ENCODE measurements around the gene CSGALNACT2.

Gene CSGALNACT2

DNA sequence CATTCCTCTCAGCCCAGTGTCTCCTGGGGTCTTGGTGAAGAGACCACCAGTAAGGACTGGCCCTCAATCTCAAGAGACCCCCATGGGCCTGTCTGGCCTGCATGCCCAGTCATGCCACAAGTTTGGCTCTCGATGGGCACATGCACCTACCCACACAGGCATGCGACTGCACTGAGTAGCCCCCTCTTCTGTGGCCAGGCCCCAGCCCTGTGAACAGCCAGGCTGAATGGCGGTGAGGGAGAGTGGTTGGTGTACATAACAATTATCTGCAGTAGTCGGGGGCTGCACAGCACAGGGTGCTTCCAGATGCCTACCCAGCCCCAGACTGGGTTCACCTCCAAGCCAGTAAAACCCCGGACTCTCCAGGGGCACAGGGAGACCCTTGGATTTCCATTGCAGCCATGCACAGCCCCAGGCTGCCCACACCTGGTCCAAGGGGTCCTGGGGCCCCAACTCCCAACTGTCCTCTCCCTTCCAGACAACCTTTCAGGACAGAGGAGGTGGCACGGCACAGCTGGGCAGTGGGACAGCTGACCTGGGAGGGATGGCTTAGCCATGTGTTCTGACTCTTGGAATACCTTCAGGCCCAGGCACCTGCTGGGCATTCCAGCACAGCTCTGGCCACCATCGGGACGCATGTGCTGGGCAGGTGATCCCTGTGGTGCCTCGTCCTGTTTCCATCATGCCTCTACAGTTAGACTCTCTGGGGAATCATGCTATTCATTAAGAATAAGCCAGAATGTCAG is 21.0 kb upstream of the CSGALNACT2 start:
- H3K9ac ChIP-seq (ENCODE audit: low read depth, low read length): no peak overlapping the region
- H3K36me3 ChIP-seq (ENCODE audit: insufficient read depth, low read length): no peaks in the 10 kb centered on the region
- H3K9me3 ChIP-seq (ENCODE audit: control insufficient read depth, insufficient read depth, low read length): no peaks in the 10 kb centered on the region
- H3K4me1 ChIP-seq (ENCODE audit: insufficient read depth, low read length): no peaks in the 10 kb centered on the region; the same call in 1 of the 2 replicates

DNA sequence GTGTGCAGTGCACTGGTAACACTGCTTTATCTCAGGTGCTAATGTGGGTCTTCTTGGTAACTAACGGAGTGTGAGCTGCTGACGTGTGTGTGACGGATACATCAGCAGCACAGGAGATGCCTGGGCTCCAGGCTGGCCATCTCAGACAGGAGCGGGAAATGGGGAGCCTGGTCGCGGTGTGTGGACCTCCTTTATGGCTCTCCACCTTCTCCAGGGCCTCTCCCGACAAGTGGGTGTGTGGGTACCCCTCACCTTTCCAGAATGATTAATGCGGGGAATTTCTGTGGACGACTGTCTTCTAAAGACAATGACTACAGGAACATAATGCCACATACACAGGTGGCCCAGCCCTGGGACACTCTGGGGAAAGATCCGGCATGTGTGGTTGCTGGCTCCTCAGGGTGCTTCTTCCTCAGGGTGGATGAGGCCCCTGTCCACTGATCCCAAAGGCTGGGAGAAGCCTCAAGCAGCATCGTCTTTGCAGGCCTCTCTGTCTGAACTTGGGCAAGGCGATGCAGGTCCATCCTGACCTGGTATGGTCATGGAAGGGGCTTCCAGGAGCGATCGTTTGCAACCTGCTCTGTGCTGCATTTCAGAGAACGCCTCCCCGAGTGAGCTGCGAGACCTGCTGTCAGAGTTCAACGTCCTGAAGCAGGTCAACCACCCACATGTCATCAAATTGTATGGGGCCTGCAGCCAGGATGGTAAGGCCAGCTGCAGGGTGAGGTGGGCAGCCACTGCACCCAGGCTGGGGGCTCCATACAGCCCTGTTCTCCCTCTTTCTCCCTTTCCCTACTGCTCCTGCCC is 20.3 kb upstream of the CSGALNACT2 start:
- Histone ChIP-seq H3K36me3 (ENCODE audit: insufficient read depth, low read length) (no peaks in the 10 kb centered on the region), H3K9me3 (ENCODE audit: control insufficient read depth, insufficient read depth, low read length) (no peaks in the 10 kb centered on the region), H3K9ac (ENCODE audit: low read depth, low read length) (no peak overlapping the region), H3K4me1 (ENCODE audit: insufficient read depth, low read length) (no peaks in the 10 kb centered on the region; the same call in 1 of the 2 replicates)

DNA sequence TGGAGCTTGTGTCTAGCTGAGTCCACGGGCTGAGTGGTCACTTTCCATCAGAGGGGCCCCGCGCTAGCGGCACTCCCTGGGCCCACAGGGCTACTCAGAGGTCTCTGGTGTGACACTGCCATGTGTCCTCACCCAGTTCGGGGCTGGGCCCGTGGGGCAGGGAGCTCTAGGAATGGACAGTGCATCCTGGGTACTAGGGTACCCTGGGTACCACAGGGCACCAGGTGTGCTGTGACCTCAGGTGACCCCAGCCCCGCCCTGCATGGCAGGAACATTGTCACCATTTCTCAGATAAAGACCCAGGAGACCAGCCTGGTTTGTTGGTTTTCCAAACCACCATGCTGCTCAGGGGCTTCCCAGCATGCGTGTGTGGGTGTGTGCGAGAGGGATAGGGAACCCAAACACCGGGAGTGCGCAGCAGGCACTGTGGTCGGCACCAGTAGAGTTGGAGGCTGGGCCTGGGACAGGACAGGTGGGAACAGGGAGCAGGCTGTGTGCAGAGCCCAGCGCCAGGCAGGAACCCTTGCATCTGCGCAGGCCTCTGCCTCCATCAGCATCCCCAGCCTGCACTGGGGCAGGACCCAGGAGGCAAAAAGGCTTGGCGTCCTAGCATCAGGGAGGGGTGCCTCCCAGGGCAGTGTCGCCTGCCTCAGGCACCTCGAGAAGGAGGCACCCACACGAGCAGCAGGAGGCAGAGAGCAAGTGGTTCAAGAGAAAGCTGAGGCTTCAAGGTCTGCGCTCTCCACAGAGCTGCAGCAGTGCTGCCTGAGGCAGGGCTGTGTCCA is 19.4 kb upstream of the CSGALNACT2 start:
- no peaks in the 10 kb centered on the region for H3K9me3 ChIP-seq (ENCODE audit: control insufficient read depth, insufficient read depth, low read length)
- H3K4me1 ChIP-seq (ENCODE audit: insufficient read depth, low read length): no peaks in the 10 kb centered on the region; the same call in 1 of the 2 replicates
- no peaks in the 10 kb centered on the region for H3K36me3 ChIP-seq (ENCODE audit: insufficient read depth, low read length)
- no peak overlapping the region for H3K9ac ChIP-seq (ENCODE audit: low read depth, low read length)

DNA sequence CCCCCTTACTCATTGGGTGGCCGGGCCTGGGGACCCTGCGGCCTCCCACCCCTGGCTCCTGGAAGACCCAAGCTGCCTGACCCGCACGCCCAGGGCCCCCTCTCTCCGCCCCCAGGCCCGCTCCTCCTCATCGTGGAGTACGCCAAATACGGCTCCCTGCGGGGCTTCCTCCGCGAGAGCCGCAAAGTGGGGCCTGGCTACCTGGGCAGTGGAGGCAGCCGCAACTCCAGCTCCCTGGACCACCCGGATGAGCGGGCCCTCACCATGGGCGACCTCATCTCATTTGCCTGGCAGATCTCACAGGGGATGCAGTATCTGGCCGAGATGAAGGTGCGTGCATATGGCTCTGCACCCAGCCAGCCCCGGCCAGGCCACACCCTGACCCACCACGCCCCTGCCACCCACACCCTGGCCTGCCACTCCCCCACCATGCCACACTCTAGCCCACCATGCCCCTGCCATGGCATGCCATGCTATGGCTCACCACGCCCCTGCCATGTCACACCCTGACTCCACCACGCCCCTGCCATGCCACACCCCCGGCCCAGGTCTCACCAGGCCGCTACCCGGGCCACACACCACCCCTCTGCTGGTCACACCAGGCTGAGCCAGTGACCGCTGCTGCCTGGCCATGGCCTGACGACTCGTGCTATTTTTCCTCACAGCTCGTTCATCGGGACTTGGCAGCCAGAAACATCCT is 18.7 kb upstream of the CSGALNACT2 start:
- no peak overlapping the region for H3K9ac ChIP-seq (ENCODE audit: low read depth, low read length)

DNA sequence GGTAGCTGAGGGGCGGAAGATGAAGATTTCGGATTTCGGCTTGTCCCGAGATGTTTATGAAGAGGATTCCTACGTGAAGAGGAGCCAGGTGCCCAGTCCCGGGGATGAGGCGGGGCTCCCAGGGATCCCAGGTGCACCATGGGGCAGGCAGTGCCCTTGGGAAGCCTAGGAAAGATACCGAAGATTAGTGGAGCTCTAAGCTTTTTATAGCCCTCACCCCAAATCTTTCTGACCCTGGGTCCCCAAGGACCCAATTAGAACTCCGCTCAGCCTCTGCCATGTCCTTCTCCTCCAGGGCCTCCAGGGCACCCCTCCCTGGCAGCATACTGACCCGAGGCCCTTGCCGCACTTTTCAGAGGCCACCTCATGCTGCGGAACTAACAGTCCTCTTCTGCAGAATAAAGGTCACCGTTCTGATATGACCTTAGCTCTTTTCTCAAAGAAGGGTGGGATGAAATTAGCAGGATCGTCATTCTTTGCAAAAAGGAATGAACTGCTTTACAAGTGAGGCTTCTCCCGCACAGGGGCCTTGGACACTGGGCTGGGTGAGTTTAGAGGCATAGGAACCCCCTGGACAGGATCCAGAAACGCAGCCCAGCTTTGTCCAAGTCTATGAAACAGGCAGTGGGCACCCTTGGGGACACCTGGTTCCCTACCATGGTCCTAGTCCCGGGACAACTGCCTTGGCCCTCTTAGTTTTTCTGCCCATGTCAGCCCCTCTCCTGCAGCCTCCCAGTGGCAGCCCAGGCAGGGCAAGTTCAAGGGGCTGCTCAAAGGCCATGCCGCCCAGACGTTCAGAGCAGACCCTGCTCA is 17.9 kb upstream of the CSGALNACT2 start:
- H3K9me3 ChIP-seq (ENCODE audit: control insufficient read depth, insufficient read depth, low read length): no peaks in the 10 kb centered on the region
- no peaks in the 10 kb centered on the region for H3K36me3 ChIP-seq (ENCODE audit: insufficient read depth, low read length)
- H3K9ac ChIP-seq (ENCODE audit: low read depth, low read length): no peak overlapping the region
- H3K4me1 ChIP-seq (ENCODE audit: insufficient read depth, low read length): no peaks in the 10 kb centered on the region; the same call in 1 of the 2 replicates

More for the DNA sequence above, 18.7 kb upstream of the CSGALNACT2 start:
- no peaks in the 10 kb centered on the region; the same call in 1 of the 2 replicates for H3K4me1 ChIP-seq (ENCODE audit: insufficient read depth, low read length)
- H3K36me3 ChIP-seq (ENCODE audit: insufficient read depth, low read length): no peaks in the 10 kb centered on the region
- H3K9me3 ChIP-seq (ENCODE audit: control insufficient read depth, insufficient read depth, low read length): no peaks in the 10 kb centered on the region

DNA sequence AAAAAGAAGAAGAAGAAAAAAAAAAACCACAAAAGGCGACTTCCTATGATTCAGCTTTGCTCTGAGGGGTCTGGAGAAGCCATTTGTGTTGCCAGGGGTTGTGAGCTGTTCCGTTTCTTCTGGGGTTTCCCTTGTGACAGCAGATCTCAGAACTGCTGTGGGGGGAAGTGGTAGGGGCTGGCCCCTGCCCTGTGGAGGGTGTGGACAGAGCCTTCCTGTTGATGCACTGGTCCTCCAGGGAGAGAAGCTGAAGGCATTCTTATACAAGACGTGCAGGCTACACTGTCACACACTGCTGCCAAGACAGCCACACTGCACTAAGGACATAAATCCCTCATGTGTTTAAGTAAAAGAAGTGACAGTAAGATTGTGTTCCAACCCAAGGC is 17.3 kb upstream of the CSGALNACT2 start:
- Histone ChIP-seq H3K4me1 (ENCODE audit: insufficient read depth, low read length) (no peaks in the 10 kb centered on the region; the same call in 1 of the 2 replicates), H3K9ac (ENCODE audit: low read depth, low read length) (no peak overlapping the region), H3K36me3 (ENCODE audit: insufficient read depth, low read length) (no peaks in the 10 kb centered on the region), H3K9me3 (ENCODE audit: control insufficient read depth, insufficient read depth, low read length) (no peaks in the 10 kb centered on the region)

DNA sequence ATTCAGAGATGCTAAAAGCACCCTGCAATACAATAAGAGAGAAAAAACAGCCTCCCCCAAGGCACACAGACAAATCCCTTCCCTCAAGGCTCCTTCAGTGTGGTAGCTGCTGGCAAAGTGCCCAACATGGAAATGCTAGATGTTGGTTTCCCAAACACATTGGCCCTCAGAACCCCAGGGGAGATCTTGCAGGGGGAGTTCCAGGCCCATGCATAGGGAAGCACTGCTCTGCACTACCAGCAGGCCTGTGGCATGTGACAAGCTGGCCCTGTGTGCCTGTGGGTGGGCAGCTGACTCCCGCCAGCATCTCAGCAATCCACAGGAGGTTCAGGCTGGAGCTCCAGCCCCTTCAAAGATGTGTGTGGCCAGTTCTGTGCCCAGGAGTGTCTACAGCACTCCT is 16.8 kb upstream of the CSGALNACT2 start:
- no peaks in the 10 kb centered on the region; the same call in 1 of the 2 replicates for H3K4me1 ChIP-seq (ENCODE audit: insufficient read depth, low read length)
- H3K9ac ChIP-seq (ENCODE audit: low read depth, low read length): no peak overlapping the region
- H3K9me3 ChIP-seq (ENCODE audit: control insufficient read depth, insufficient read depth, low read length): no peaks in the 10 kb centered on the region
- no peaks in the 10 kb centered on the region for H3K36me3 ChIP-seq (ENCODE audit: insufficient read depth, low read length)

DNA sequence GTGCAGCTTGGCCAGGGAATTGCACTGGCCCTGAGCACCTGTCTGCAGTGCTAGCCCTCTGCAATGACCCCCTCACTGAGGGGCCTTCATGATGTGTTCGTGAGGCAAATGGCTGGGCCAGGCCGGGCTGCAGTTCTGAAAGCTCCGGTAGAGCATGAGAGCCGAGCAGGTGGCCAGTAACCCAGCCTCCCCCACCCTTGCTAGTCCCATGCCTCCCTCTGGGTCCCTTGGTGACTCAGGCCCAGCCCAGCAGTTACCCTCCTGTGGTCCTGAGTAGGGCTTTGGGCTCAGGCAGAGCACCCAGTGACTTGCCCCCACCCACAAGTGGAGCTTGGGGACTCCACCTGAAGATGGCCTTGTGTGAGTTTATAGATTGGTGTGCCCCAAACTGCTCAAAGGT is 16.1 kb upstream of the CSGALNACT2 start:
- Histone ChIP-seq H3K9me3 (ENCODE audit: control insufficient read depth, insufficient read depth, low read length) (no peaks in the 10 kb centered on the region), H3K4me1 (ENCODE audit: insufficient read depth, low read length) (no peaks in the 10 kb centered on the region; the same call in 1 of the 2 replicates), H3K36me3 (ENCODE audit: insufficient read depth, low read length) (no peaks in the 10 kb centered on the region), H3K9ac (ENCODE audit: low read depth, low read length) (no peak overlapping the region)

DNA sequence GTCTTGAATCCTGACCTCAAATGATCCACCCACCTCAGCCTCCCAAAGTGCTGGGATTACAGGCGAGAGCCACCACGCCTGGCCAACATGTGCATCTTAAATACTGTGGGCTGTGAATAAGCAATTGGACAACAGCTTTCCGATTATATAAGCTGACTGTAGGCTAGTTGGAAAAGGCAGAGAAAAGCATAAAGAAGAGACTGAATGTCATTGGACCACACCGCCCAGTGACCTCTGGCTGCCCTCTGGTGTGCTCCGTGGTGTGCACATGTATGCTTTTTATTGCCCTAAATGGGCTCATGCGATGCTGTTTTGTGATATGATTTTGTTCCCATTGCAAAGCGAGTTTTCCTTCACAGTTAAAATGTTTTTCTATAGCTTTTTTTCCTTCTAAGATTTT is 15.4 kb upstream of the CSGALNACT2 start:
- no peak overlapping the region for H3K9ac ChIP-seq (ENCODE audit: low read depth, low read length)
- H3K4me1 ChIP-seq (ENCODE audit: insufficient read depth, low read length): no peaks in the 10 kb centered on the region; the same call in 1 of the 2 replicates
- H3K9me3 ChIP-seq (ENCODE audit: control insufficient read depth, insufficient read depth, low read length): no peaks in the 10 kb centered on the region
- H3K36me3 ChIP-seq (ENCODE audit: insufficient read depth, low read length): no peaks in the 10 kb centered on the region; the same call in 1 of the 2 replicates

DNA sequence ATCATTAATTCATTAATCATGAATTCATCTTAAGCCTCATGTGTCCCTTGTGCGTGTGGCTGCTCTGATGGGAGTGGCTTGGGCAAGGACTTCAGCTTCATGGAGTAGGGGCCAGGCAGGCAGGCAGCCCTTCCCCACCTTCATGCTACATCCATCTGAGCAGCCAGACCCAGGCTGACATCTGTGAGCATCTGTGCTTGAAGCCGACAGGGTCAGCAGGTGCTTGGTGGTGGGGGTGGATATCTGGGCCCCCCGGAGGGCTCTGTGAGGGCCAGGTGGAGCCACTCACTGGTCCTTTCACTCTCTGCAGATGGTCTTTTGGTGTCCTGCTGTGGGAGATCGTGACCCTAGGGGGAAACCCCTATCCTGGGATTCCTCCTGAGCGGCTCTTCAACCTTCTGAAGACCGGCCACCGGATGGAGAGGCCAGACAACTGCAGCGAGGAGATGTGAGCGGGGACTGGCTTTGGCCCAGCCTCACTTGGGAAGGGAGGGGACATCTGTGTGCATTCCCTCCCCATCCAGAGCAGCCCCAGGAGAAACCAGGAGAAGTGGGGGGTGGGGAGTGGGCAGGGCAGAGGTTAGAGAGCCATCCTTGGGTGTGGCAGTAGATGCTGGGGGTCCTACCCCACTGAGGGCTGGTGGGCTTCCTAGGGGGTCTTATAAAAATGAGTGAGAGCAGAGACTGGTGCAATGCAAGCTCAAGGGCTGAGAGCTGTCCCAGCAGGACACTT is 14.7 kb upstream of the CSGALNACT2 start:
- H3K9ac ChIP-seq (ENCODE audit: low read depth, low read length): no peak overlapping the region

DNA sequence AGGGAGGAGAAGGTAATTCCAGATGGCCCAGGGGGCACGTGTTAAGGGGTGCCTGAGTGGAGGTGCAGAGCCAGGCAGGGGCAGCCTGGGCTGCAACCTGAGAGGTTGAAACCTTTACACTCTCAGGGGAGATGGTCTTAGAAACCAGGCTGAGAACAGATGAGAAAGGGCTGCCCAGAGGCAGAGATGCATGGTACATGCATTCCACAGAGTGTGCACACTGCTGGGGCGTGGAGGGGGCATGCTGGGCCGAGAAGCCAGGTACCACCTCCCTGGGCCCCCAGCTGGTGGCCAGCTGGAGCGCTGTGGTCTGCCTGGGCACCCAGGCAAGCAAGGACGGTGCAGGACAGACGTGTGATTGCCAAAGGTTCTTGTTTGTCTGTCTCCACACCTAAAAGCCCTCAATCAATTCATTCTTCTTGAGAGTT is 14.1 kb upstream of the CSGALNACT2 start:
- Histone ChIP-seq H3K4me1 (ENCODE audit: insufficient read depth, low read length) (peaks cover under 1% of the 10 kb centered on the region; the same call in 1 of the 2 replicates), H3K9ac (ENCODE audit: low read depth, low read length) (no peak overlapping the region), H3K36me3 (ENCODE audit: insufficient read depth, low read length) (no peaks in the 10 kb centered on the region; the same call in 1 of the 2 replicates), H3K9me3 (ENCODE audit: control insufficient read depth, insufficient read depth, low read length) (no peaks in the 10 kb centered on the region)

More for the DNA sequence above, 14.7 kb upstream of the CSGALNACT2 start:
- H3K4me1 ChIP-seq (ENCODE audit: insufficient read depth, low read length): no peaks in the 10 kb centered on the region; the same call in 1 of the 2 replicates
- H3K36me3 ChIP-seq (ENCODE audit: insufficient read depth, low read length): no peaks in the 10 kb centered on the region; the same call in 1 of the 2 replicates
- no peaks in the 10 kb centered on the region for H3K9me3 ChIP-seq (ENCODE audit: control insufficient read depth, insufficient read depth, low read length)

DNA sequence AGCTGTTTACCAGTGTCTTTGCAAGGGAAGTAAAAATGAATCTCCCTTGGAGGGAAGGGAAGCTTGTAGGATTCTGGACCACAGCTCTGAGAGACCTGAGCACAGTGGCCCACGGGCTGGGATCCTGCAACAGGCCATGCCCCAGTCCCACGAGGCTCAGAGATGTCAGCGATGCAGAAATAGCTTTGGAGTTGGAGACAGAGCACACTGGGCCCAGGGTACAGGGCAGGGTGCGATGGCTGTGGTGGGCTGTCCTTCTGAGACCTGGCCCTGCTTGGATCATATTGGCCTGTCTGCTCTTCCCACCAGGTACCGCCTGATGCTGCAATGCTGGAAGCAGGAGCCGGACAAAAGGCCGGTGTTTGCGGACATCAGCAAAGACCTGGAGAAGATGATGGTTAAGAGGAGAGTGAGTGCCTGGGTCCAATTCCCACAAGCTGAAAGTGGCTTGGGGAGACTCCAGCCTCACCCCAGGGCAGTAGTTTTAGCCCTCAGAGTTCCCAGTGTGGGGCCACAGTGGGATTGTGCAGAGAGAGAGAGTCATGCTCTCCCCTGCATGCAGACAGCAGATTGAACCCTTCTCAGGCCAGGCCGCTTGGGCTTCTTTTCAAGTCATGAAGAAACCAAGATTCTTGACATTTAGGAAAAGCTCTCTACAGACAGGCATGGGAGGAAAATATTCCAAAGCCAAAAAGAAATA is 13.5 kb upstream of the CSGALNACT2 start:
- H3K36me3 ChIP-seq (ENCODE audit: insufficient read depth, low read length): no peaks in the 10 kb centered on the region; the same call in 1 of the 2 replicates
- H3K9me3 ChIP-seq (ENCODE audit: control insufficient read depth, insufficient read depth, low read length): no peaks in the 10 kb centered on the region
- H3K4me1 ChIP-seq (ENCODE audit: insufficient read depth, low read length): peaks cover 2% of the 10 kb centered on the region; the same call in 1 of the 2 replicates
- H3K9ac ChIP-seq (ENCODE audit: low read depth, low read length): no peak overlapping the region

All from ES-I3 (cell line).